ENCODE measurements around the gene HOXB6. TPM values are rescaled to one million over a fixed set of nuclear protein-coding genes. Genes with fewer than 3 reads are reported as not detected.
A peak's percentile ranks its signal among the peaks of the same experiment; 100 is the strongest.

HOXB6 gene
- total and polyA plus RNA-seq, 12 donors, result 1.7 to 23.1 (median 11.8) TPM

DNA sequence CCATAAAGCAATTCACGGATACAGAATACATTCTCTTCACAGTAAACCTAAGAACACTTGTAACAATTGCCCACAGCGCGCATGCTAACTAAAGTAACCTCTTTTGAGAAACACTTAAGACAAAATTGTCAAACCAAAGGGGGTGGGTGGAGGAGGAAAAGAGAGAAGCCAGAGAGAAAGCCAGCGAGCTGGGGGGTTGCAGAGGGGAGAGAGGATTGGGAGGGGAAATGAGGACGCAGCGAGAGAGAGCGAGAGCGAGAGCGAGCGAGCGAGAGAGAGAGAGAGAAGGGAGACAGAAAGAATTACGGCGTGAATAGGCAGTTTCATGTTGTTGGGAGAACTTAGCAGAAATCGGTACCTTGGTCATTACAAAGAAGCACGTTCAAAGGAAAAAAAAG, 7.7 kb upstream of the HOXB6 start:
- Histone ChIP-seq H3K36me3 (replicated peaks in 1 of 2) (no peaks in the 10 kb centered on the region), H3K4me1 (replicated peaks in 1 of 2) (peaks cover 3 to 21% of the 10 kb centered on the region in 2 donors), H3K4me3 (peak overlapping the region in 2 of 4 donors; percentile 9 to 79), H3K9me3 (replicated peaks in 1 of 3) (no peaks in the 10 kb centered on the region), H3K27me3 (peaks cover 28% of the 10 kb centered on the region), H3K27ac (peak overlapping the region in 4 of 5 donors; percentile 9 to 88 (median 48))
- intact Hi-C loops (cut with DNase I), result loop anchor here in 1 of 2 donors (10.0 kb wide), 1 partner anchor 588 kb away; no protein-coding TSS in a partner anchor
- DNase-seq, result no peak
- TF ChIP-seq CTCF (IDR thresholded peaks at IDR 0.05) (no peak), POLR2A (IDR thresholded peaks at IDR 0.05) (no peak)
- 4 to 5% (median 4%) methylated on average over 15 of the region's 15 CpGs for WGBS, 4 donors

GRCh38 chr17:48611681-48612455, 7.1 kb upstream of the HOXB6 start:
- Histone ChIP-seq H3K9me3 (replicated peaks in 1 of 3) (no peaks in the 10 kb centered on the region), H3K36me3 (replicated peaks in 1 of 2) (no peaks in the 10 kb centered on the region), H3K4me3 (peak overlapping the region in 1 of 4 donors; percentile 79), H3K4me1 (replicated peaks in 1 of 2) (peaks cover 3 to 21% of the 10 kb centered on the region in 2 donors), H3K27me3 (peaks cover 22% of the 10 kb centered on the region), H3K27ac (peak overlapping the region in 4 of 5 donors; percentile 74 to 88 (median 78))
- WGBS, 4 donors, result 10 to 18% (median 13%) methylated on average over 24 to 36 of the region's 36 CpGs
- intact Hi-C loops (cut with DNase I), result loop anchor here in 1 of 2 donors (10.0 kb wide), 1 partner anchor 587 kb away; no protein-coding TSS in a partner anchor
- DNase-seq, result peak in 5 of 7 donors; percentile 53 to 68 (median 60)
- TF ChIP-seq POLR2A (IDR thresholded peaks at IDR 0.05), result no peak

GRCh38 chr17:48611213-48611612, 6.4 kb upstream of the HOXB6 start:
- intact Hi-C loops (cut with DNase I), result loop anchor here in 1 of 2 donors (10.0 kb wide), 1 partner anchor 586 kb away; no protein-coding TSS in a partner anchor

GRCh38 chr17:48610282-48611211, 5.8 kb upstream of the HOXB6 start, which contains the start of gene HOXB7:
TSS of gene HOXB7 (minus strand) at chr17:48611017. CDS start at chr17:48610918, 99 bp downstream.
- DNase-seq, result peak; percentile 67 to 84 (median 80)
- Histone ChIP-seq H3K4me1 (replicated peaks in 1 of 2) (peaks cover 3 to 21% of the 10 kb centered on the region in 2 donors), H3K4me3 (peak within 1 kb of the TSS; percentile 50 to 79 (median 66)), H3K27me3 (peaks cover 9% of the 10 kb centered on the region), H3K9me3 (replicated peaks in 1 of 3) (no peaks in the 10 kb centered on the region), H3K27ac (peak within 1 kb of the TSS; percentile 43 to 88 (median 79)), H3K36me3 (replicated peaks in 1 of 2) (no peaks in the 10 kb centered on the region)
- TF ChIP-seq CTCF (IDR thresholded peaks at IDR 0.05) (no peak), POLR2A (IDR thresholded peaks at IDR 0.05) (peak in 1 of 2 donors; percentile 38)
- 0 to 1% (median 1%) methylated on average over 23 to 79 of the region's 79 CpGs for WGBS, 4 donors
- intact Hi-C loops (cut with DNase I), result loop anchor here in 1 of 2 donors (10.0 kb wide), 1 partner anchor 586 kb away; no protein-coding TSS in a partner anchor

More at GRCh38 chr17:48611213-48611612, 6.4 kb upstream of the HOXB6 start:
- 1 to 3% (median 2%) methylated on average over 22 of the region's 22 CpGs for WGBS, 4 donors
- H3K36me3 ChIP-seq (replicated peaks in 1 of 2), result no peaks in the 10 kb centered on the region
- H3K4me1 ChIP-seq (replicated peaks in 1 of 2), result peaks cover 3 to 21% of the 10 kb centered on the region in 2 donors
- peaks cover 15% of the 10 kb centered on the region for H3K27me3 ChIP-seq
- peak overlapping the region in 3 of 4 donors; percentile 50 to 79 (median 60) for H3K4me3 ChIP-seq
- no peak for TF ChIP-seq POLR2A (IDR thresholded peaks at IDR 0.05)
- H3K9me3 ChIP-seq (replicated peaks in 1 of 3), result no peaks in the 10 kb centered on the region
- DNase-seq, result peak in 5 of 7 donors; percentile 33 to 62 (median 54)
- H3K27ac ChIP-seq, result peak overlapping the region; percentile 43 to 88 (median 79)

All from adrenal gland (tissue), 12 donors.